Spleen (tissue), 11 donors: ENCODE measurements around the gene CRYBA1. TPM values are rescaled to one million over a fixed set of nuclear protein-coding genes. Genes with fewer than 3 reads are reported as not detected.
A peak's percentile ranks its signal among the peaks of the same experiment; 100 is the strongest.

Experiments used
- DNase-seq: peaks from one replicate; pipeline ENCODE4 v3.0.0-alpha.2; 2020
- H3K27ac ChIP-seq, 8 donors: fragments of 200-600 bp; sonication (generic) in 7 of 8; 1 replicate in 4 of 8; 2 replicates in 4 of 8; pipeline versions ENCODE4 v1.5.0 to v1.8.0; 2016 to 2021; ENCODE audit warnings: inconsistent platforms in 4 of 8, mild to moderate bottlenecking in 4 of 8, moderate library complexity in 1 of 8
- H3K27me3 ChIP-seq, 7 donors: fragments of 200-600 bp; sonication (generic) in 6 of 7; replicated peaks in 1 of 7; 1 replicate in 4 of 7; 2 replicates in 3 of 7; pipeline versions ENCODE4 v1.5.0 to v1.8.0; 2016 to 2021; ENCODE audit warnings: inconsistent platforms in 3 of 7, mild to moderate bottlenecking in 1 of 7
- H3K36me3 ChIP-seq, 6 donors: fragments of 200-600 bp; sonication (generic) in 5 of 6; 1 replicate in 4 of 6; 2 replicates in 2 of 6; pipeline versions ENCODE4 v1.5.0 to v1.8.0; 2016 to 2021; ENCODE audit warnings: inconsistent platforms in 2 of 6
- H3K4me1 ChIP-seq, 6 donors: fragments of 200-600 bp; sonication (generic) in 5 of 6; 1 replicate in 3 of 6; 2 replicates in 3 of 6; pipeline versions ENCODE4 v1.5.0 to v1.8.0; 2016 to 2021; ENCODE audit warnings: inconsistent platforms in 3 of 6
- H3K4me3 ChIP-seq, 8 donors: fragments of 200-600 bp; sonication (generic) in 7 of 8; 1 replicate in 4 of 8; 2 replicates in 4 of 8; pipeline versions ENCODE4 v1.5.0 to v1.8.0; 2016 to 2021; ENCODE audit warnings: inconsistent platforms in 4 of 8, mild to moderate bottlenecking in 4 of 8, moderate library complexity in 2 of 8
- H3K9me3 ChIP-seq, 8 donors: fragments of 200-600 bp; sonication (generic) in 7 of 8; 1 replicate in 4 of 8; 2 replicates in 4 of 8; pipeline versions ENCODE4 v1.5.0 to v1.8.0; 2016 to 2021; ENCODE audit warnings: inconsistent platforms in 4 of 8
- CTCF ChIP-seq, 11 experiments: fragments of 200-600 bp in 7 of 11; fragments of 450-650 bp in 4 of 11; sonication (generic) in 4 of 11; IDR thresholded peaks in 8 of 11; conservative IDR thresholded peaks in 3 of 11; 1 replicate in 7 of 11; 2 replicates in 4 of 11; pipeline versions ENCODE4 v1.4.0 to v1.8.0; 2016 to 2021; ENCODE audit warnings: antibody characterized with exemption in 11 of 11, inconsistent platforms in 4 of 11, mild to moderate bottlenecking in 1 of 11
- POLR2A ChIP-seq, 3 donors: fragments of 450-650 bp; IDR thresholded peaks; one replicate each; pipeline ENCODE4 v1.5.1; 2017; ENCODE audit warnings: antibody characterized with exemption in 3 of 3, mild to moderate bottlenecking in 1 of 3
- POLR2AphosphoS5 ChIP-seq, 3 donors: sonication (generic); formaldehyde crosslinking; IDR thresholded peaks; one replicate each; pipeline ENCODE4 v1.5.1; 2017; ENCODE audit warnings: antibody characterized with exemption in 3 of 3
- WGBS, 5 donors: extraction: QIAGEN DNeasy Blood & Tissue Kit in 3 of 5; methylation state at CpG; one replicate each; pipeline versions ENCODE4 v1.1.5 to v1.1.7; 2013 to 2018; 5-methylcytosine and 5-hydroxymethylcytosine counted together
- intact Hi-C: fragments of 100-400 bp; cut with DNase I; formaldehyde crosslinking; loops from one replicate; pipeline ENCODE4 v1.15.0; 2023; ENCODE audit warnings: low total_unique reads
- polyA plus RNA-seq, 3 donors: library from polyadenylated mRNA; stranded (reverse); fragments of 200-250 nt; gene quantifications; one replicate each; pipeline ENCODE4 v1.2.1, GENCODE V29; 2013
- total RNA-seq, 7 donors: library from RNA; depleted of rRNA in 3 of 7; stranded (reverse); fragments of >200 nt in 3 of 7; fragmentation: NEBNext Ultra II Directional in 4 of 7; extraction: Animal tissue kit (Norgen Biotek cat#: 25700) in 4 of 7; gene quantifications; one replicate each; pipeline versions ENCODE4 v1.1.0 to v1.2.1, GENCODE V29; 2016 to 2021
- donor health status: healthy with polysubstance abuse.
- donor health status: DM: no; HTN: no; CAD: no; lungs with moderate emphysema.
- donor health status: DM: no; HTN: no; CAD: no.
- donor health status: Bipolar disorder and iron deficiency.
- donor health status: healthy.
- donor health status: DM: no; HTN: no; CAD: no.
- donor health status: DM: yes; HTN: yes; CAD: no.

The CRYBA1 gene
- total and polyA plus RNA-seq, 10 donors, result not detected

- no peak for DNase-seq
- H3K27me3 ChIP-seq, result no peaks in the 10 kb centered on the region
- H3K36me3 ChIP-seq, result no peaks in the 10 kb centered on the region
- intact Hi-C loops, result no loop called here
- no peaks in the 10 kb centered on the region for H3K9me3 ChIP-seq
- no peak overlapping the region for H3K4me3 ChIP-seq
- no peak for TF ChIP-seq POLR2A (IDR thresholded peaks at IDR 0.05)
- TF ChIP-seq CTCF (IDR thresholded peaks at IDR 0.05 in 8 of 11, conservative IDR thresholded peaks at IDR 0.05 in 3 of 11), result no peak
- no peak for TF ChIP-seq POLR2AphosphoS5 (IDR thresholded peaks at IDR 0.05)
- WGBS, 5 donors, result 82 to 100% (median 93%) methylated on average over 1 of the region's 1 CpG
- H3K4me1 ChIP-seq, result peaks cover 0 to 25% (median 8%) of the 10 kb centered on the region in 6 donors
- H3K27ac ChIP-seq, result no peak overlapping the region
Measured at GRCh38 chr17:29242051-29242450, 4.6 kb upstream of the CRYBA1 start.

GRCh38 chr17:29242790-29243189 is 3.9 kb upstream of the CRYBA1 start:
- Histone ChIP-seq H3K27me3 (no peaks in the 10 kb centered on the region), H3K4me1 (peaks cover 0 to 23% (median 8%) of the 10 kb centered on the region in 6 donors), H3K27ac (no peak overlapping the region), H3K9me3 (no peaks in the 10 kb centered on the region), H3K36me3 (no peaks in the 10 kb centered on the region), H3K4me3 (no peak overlapping the region)
- no peak for DNase-seq
- TF ChIP-seq POLR2A (IDR thresholded peaks at IDR 0.05) (no peak), CTCF (IDR thresholded peaks at IDR 0.05 in 8 of 11, conservative IDR thresholded peaks at IDR 0.05 in 3 of 11) (no peak), POLR2AphosphoS5 (IDR thresholded peaks at IDR 0.05) (no peak)
- intact Hi-C loops, result no loop called here
- WGBS, 5 donors, result 90 to 96% (median 92%) methylated on average over 6 of the region's 6 CpGs

- H3K4me3 ChIP-seq, result no peak overlapping the region
- no peaks in the 10 kb centered on the region for H3K36me3 ChIP-seq
- no peak overlapping the region for H3K27ac ChIP-seq
- WGBS, 5 donors, result 59 to 68% (median 63%) methylated on average over 4 of the region's 4 CpGs
- intact Hi-C loops, result no loop called here
- DNase-seq, result no peak
- peaks cover 0 to 23% (median 8%) of the 10 kb centered on the region in 6 donors for H3K4me1 ChIP-seq
- TF ChIP-seq POLR2AphosphoS5 (IDR thresholded peaks at IDR 0.05) (no peak), CTCF (IDR thresholded peaks at IDR 0.05 in 8 of 11, conservative IDR thresholded peaks at IDR 0.05 in 3 of 11) (peak in 3 of 11 experiments; percentile 5 to 14 (median 8))
- H3K27me3 ChIP-seq, result no peaks in the 10 kb centered on the region
- no peaks in the 10 kb centered on the region for H3K9me3 ChIP-seq
Measured at GRCh38 chr17:29243792-29244191, 2.9 kb upstream of the CRYBA1 start.

GRCh38 chr17:29245401-29245800 is 1.3 kb upstream of the CRYBA1 start:
- H3K27me3 ChIP-seq, result no peaks in the 10 kb centered on the region
- no peaks in the 10 kb centered on the region for H3K36me3 ChIP-seq
- WGBS, 5 donors, result 87 to 98% (median 89%) methylated on average over 6 of the region's 6 CpGs
- peaks cover 0 to 23% (median 7%) of the 10 kb centered on the region in 6 donors for H3K4me1 ChIP-seq
- H3K4me3 ChIP-seq, result no peak overlapping the region
- TF ChIP-seq CTCF (IDR thresholded peaks at IDR 0.05 in 8 of 11, conservative IDR thresholded peaks at IDR 0.05 in 3 of 11) (no peak), POLR2A (IDR thresholded peaks at IDR 0.05) (no peak), POLR2AphosphoS5 (IDR thresholded peaks at IDR 0.05) (no peak)
- intact Hi-C loops, result no loop called here
- no peak overlapping the region for H3K27ac ChIP-seq
- H3K9me3 ChIP-seq, result no peaks in the 10 kb centered on the region
- DNase-seq, result no peak
